HG03442 (cell line): ENCODE results near the gene ARNT2.
"Not testable (repeated sequence)": the region's sequence is repeated elsewhere in the genome, so short reads cannot be mapped to it uniquely, and the experiment has no call there.

ENCODE experiments used
- ATAC-seq: cut with Tn5 transposase; IDR thresholded peaks from one replicate; pipeline ENCODE4 v1.9.1; 2021; ENCODE audit warnings: mild to moderate bottlenecking, moderate library complexity; ENCODE audit not compliant: unreplicated experiment

Gene ARNT2

DNA sequence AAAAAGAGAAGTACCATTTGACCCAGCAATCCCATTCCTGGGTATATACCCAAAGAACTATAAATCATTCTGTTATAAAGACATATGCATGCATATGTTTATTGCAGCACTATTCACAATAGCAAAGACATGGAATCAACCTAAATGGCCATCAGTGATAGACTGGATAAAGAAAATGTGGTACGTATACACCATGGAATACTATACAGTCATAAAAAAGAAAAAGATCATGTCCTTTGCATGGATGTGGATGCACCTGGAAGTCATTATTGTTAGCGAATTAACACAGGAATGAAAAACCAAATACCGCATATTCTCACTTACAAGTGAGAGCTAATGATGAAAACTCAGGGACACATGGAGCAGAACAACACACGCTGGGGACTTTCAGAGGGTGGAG lies 106.8 kb downstream of the ARNT2 start:
- not testable (repeated sequence) for ATAC-seq

DNA sequence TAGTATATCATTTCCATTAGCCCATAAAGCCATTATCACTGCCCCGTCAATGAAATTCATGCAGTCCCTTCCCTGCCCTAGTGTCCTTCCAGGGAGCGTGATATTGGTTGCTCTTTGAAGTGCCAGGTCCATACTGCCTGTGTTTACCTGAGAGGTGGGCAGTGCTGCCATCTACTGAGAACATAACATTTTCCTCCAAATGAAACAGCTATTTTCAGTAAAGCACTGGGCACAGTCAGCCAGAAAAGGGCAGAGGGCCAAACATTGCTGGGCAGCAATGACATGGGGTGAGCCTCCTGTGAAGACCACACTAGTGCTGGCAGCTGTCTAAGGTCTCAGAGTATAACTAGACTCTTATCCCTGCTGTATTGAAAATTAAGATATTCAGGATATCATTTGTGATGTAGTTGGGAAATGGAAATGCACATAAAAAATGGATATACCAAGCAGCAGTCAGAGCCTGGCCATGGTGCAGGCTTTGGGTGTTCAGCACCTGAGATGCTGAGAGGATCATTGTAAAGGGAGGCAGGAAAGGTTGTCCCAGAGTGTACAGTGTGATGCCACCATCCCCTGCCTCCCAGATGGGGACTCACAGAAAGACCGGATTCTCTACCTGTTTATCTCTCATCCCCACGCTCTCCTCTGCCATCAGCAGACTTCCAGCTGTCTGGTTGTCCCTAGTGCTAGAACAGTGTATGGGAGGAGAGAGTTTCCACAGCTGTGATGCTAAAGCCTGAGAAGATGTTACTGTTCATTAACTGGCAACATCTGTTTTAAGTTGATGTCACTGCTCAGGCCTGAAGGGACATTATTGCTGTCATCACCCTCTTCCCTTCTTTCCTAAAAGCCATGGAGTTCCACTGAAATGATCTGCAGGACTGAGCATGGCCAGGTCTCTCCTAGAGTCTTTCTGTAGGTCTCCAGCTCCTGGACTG lies 108.8 kb downstream of the ARNT2 start:
- no peak for ATAC-seq

DNA sequence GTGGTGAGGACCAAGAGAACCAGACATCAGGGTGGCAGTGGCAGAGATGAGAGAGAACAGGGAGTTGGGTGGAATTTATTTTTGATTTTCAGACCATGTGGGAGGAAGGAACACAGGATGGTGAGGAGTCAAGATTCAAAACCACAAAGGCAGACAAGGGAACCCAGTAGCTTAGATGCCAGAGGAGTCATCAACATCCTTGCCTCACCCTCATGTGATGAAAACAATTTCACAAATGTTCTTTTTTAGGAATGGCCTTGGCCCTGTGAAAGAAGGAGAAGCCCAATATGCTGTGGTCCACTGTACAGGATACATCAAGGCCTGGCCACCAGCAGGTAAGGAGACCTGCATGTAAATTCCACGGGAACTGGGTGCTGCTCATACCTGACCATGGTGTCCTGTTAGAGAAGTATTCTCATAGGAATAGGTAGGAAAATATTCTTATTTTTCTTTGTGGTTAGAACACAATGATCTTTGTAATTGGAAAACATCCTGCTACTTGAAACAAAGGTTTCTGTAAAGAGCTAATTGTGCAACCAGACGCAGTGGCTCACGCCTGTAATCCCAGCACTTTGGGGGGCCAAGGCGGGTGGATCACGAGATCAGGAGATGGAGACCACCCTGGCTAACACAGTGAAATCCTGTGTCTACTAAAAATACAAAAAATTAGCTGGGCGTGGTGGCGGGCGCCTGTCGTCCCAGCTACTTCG lies 110.0 kb downstream of the ARNT2 start:
- no peak for ATAC-seq

DNA sequence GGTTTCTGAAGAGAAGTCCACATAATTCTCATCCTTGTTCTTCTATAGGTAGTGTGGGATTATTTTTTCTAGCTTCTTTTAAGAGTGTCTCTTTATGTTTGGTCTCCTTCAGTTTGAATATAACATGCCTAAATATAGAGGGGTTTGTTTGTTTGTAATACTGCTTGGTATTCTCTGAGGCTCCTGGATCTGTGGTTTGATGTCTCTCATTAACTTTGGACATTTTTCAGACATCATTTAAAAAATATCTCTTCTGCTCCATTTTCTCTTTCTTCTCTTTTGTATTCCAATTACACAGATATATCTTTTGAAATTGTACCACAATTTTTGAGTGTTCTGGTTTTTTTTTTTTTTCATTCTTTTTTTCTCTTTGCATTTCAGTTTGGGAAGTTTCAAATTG lies 113.1 kb downstream of the ARNT2 start:
- no peak for ATAC-seq

DNA sequence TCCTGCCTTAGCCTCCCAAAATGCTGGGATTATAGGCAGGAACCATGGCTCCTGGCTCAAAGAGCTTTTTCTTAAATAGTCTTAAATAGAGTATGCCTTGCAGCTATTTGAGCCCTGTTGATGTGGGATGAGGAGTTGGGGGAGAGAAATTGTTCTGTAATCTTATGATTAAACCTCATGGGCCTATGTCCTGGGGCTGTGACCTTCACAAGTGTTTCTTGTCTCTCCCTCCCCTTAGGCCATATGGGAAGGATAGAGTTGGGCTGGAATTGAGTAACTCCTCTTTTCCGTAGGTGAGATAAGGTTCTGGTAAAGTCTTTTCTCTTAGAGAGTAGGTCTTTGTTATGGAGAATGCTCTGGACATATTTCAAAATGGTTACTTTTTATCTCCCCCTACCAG lies 114.3 kb downstream of the ARNT2 start:
- ATAC-seq: no peak

DNA sequence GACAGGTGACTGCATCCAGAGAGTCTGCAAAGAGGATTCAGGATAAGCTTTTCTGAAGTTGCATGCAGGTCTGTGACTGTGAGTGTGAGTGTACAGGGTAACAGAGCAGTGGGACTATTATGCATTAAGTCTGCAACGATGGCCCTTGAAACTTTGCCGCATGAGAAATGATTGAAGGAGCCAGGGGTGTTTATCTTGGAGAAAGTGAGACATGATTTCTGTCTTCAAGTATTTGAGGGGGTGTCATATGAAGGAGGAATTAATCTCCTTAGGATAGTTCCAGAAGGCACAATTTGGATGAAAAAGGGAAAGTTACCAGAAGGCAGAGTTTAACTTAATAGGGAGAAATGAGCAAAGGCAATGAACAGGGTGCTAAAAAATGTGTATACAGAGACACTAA lies 119.6 kb downstream of the ARNT2 start:
- no peak for ATAC-seq

DNA sequence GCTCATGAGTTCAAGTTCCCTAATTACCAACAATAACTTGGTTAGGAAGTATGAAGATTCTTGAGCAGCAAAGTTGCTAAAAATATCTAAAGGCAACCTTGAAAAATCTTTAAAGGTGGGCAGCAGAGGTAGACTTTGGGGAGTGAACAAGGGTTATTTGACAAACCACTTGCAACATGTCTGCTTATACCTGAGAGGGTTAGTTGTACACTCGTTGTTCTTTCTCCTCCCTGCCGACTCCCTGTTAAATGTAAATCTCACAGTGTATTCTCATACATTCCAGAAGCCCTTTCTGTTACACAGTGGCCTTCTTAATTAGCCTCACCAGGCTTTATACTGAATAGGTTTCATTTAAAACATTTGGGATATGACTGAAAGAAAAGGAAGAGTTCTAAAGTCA lies 121.7 kb downstream of the ARNT2 start:
- no peak for ATAC-seq

DNA sequence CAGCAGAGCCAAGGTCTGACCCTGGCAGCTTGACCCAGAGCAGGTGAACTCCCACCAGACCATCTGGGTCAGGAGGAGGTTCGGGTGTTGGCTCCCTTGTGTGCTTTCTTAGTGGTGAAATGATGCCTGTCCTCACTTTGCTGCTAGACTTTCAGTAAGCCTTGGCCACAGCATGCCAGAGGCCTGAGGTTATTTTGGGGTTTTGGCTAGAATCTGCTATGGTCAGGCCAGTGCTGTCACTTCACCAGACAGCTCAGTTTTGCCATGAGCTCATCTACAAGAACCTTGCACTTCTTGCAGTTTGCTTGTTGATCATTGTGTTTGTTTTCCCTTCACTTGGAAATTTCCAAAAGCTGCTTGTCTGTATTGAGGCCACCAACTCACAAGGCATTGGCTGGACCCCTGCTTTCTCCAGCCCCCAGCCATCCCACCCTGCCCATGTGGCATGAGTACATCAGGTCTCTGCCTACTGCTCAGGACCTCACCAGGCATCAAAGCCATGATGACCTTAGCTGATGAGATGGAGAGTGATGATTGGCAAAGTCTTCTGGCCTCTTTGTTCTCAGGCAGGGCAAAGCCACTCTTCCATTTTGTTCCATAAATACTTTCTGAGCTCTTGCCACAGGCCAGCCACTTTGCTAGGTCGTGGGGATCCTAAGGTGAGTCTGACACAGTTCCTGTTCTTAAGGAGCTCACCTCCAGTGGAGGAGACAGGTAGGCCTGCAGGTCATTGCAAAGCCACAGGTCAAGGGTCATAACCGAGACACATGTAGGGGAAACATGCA lies 122.6 kb downstream of the ARNT2 start:
- ATAC-seq: no peak

DNA sequence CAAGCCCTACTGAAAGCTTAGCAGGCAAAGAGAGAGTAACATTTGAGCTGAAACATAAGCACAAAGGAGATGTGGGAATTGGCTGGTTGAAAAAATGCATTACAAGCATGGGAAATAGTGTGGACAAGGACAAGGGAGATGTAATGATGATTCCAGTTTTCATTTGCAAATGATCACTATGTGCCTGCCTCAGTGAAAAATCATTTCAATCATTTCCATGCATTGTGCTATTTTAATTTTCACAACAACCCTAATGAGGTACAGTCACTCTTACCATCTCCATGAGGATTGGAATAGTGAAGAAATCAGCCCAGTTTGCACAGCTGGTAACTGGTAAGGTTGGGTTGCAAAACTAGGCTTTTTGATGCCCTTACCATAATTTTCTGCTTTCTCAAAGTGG lies 123.2 kb downstream of the ARNT2 start:
- no peak for ATAC-seq

DNA sequence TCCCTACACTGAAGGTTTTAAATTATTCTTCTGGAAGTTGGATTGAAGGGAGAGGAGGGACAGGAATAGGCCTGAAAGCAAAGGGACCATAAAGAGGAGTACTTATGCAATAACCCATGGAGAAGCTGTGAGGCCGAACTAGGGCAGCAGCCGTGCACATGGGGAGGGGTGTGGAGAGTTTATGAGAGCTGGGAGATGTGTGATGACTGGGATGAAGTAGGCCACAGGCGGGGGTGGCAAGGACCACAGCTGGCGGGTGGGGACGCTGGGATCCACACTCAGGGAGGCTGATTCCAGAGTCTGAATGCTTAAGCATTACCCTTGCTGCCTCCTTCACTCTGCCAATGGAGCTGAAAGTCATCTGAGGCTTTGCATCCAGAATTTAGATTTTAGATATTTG lies 123.8 kb downstream of the ARNT2 start:
- ATAC-seq: no peak

DNA sequence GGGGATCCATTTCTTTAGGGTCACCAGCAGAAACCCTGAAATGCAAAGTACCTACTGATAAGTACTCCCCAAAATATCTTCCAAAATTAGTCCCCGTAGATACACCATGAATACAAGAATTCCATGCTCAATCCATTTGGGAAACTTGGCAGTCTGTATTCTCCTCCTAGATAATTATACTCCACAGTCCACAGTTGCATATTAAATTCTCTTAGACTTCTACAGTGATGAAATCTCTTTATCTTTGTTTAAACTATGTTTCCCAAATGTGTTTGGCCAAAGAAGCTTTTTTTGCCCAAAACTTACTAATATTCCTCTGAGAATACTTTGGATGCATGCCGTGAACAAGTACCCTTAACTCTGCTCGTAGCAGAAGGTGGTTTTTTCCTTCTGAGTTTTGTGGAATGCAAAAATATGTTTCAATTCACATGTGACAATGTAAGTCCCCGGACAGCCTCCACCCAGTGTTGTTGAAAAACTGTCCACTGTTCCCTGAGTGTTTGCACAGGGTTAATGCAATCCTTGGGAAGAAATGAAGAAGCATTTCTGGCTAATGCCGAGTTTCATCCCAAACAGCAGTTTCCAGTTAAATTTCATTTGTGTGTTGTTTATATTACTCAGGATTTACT lies 126.7 kb downstream of the ARNT2 start:
- ATAC-seq: no peak

DNA sequence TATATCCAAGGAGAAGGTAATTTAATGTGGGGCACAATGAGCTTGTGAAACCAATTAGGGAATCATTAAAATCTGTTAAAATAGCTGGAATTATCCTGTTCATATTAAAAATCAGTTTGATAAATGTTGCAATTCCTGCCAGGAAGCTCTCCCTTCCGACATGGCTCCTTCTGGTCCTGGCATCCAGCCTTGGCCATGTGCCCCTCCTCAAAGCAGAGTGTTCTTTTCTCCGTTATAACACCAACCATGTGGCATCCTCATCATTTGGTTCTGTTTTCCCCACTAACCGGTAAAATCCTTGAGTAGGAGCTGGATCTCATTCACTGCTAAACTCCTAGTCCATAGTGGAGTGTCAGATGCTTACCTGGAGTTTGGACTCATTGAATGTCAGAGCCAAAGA lies 127.2 kb downstream of the ARNT2 start:
- no peak for ATAC-seq

DNA sequence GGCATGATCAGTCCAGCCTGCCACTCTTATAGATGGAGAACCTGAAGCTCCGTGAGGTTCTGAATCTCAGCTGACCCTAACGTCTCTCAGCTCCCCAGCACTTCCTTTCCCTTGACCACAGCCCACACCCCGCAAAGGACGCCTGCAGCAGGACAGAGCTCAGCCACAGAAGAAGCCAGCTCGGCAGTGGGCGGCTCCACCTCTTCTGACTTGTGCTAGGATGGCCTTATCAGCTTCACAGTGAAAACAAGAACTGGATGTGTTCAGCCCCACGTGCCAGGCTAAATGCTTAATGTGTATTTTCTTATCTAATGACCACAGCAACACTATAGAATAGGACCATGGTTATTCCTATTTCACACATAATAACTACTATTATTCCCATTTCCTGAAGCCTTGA lies 127.6 kb downstream of the ARNT2 start:
- no peak for ATAC-seq

DNA sequence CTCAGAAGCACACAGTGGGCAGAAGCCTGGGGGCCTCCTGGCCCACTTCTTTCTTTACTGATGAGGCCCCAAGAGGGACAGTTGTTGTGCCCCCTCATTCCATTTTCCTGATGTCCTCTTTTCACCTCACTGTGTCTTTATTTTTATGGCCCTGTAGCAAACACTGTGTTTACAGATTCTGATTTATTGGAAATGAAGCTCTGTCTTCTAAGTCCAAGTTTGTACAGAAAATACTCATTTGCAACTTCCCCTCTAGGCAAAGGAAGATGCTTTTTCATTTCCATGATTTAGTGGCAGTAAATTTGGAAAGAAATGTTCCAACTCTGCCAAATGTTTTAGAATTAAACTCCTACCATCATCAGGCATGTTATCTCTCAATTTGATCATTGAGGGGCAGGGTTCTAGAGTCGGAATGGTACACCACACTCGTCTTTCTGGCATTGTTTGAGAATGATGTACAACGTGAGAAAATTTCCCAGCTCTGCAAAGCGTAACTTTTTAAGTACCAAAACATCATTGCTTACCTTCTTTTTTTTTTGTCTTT lies 129.7 kb downstream of the ARNT2 start:
- ATAC-seq: no peak

DNA sequence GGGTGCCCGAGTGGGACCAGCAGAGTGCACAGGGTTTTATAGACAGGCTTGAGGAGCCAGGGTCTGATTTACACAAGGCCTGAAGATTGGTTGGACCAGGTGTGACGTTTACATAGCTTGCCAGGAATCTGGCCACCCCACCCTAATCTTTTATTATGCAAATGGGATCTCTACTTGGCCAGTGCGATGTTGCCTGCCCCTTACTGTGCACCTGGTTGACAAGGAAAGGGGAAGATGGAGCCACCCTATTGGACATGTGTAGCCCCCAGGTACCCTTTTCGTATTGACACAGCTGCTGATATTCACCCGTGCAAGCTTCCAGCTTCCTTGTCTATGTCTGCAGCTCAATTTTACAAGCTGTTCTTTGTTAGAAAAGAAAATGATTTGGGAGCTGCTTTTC lies 132.0 kb downstream of the ARNT2 start:
- ATAC-seq: no peak

DNA sequence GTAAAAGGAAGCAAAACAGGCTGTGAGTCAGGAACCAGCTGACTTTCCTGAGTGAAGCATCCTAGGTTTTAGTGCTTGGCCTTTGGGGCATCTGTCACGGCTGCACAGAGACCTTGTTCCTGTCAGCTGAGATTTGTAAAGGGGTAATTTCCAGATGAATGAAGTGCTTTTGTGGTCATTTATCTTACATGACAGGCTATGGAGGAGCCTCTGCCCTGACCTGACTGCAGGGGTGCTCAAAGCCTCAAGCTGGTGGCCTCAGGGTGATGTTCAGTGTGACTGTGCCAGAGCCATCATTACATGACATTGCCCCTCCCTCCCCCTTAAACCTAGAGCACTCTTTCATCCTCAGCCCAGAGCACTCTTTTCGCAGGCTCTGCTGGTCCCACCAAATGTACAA lies 132.5 kb downstream of the ARNT2 start:
- no peak for ATAC-seq

DNA sequence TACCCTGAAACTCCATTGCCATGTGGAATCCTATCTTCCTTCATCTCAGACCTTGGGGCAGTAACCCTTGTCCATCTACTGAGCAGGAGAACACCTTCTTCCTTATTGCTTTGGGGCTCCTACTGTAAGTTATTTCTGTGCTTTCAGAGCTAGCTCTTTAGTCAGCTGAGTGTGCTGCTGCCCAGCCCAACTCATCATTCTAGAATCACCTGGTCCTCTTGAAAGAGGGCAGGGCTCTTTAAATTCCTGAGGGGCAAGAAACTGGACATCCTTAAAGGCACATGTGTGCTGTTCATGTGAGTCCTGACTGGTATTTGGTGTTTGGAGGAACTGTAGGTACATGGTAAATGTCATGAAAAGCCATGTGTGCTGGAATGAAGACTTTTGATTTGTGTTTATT lies 140.9 kb downstream of the ARNT2 start:
- ATAC-seq: no peak

DNA sequence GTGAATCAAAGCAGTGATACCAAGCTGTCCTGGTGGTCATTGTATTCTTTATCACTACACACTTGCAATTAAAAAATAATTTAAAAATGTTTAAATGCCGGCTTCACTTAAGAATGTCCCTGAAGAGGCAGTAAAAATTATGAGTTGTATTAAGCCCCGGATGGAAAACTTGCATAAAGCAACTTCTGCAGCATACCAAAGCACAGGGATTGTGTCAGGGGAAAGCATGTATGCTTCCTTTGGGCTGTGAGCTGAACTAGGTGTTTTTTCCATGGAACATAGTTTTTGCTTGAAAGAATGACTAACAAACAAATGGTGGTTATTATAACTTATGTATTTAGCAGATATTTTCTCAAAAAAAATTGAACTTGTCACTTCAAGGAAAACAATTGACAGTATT lies 143.1 kb downstream of the ARNT2 start:
- no peak for ATAC-seq

DNA sequence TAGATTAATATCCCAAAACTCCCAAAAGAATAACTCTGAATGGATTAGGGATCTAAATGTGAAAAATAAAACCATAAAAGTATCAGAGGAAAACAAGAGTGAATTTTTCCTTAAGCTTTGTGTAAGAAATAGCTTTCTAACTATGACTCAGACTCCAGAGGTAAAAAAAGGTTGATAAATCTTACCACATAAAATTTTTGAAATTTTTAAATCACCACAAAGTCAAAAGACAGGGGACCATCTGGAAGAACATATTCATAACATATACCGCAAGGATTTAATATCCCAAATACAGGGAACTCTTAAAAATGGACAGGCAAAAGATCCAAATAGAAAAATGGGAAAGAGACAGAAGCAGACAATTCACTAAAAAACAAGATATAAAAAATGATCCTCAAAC lies 145.0 kb downstream of the ARNT2 start:
- ATAC-seq: no peak

DNA sequence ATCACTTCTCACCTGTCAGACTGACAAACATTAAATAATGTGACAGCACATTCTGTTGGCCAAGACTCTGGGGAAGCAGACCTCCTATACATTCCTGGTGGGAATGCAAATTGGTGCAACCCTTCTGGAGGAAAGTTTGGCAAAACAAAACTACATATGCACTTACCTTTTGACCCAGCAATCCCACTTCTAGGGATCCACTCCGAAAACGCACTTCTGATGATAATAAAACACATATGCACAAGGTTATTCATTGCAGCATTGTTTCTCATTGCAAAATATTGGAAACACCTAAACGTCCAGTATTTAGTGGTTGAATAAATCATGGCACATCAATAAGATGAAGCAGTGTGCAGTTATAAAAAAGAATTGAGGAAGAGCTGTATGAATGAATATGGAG lies 145.5 kb downstream of the ARNT2 start:
- ATAC-seq: no peak
